ENCODE results near the gene FLRT3. TPM values are rescaled to one million over a fixed set of nuclear protein-coding genes. Genes with fewer than 3 reads are reported as not detected.

FLRT3 gene
- 32.1 TPM for total RNA-seq

DNA sequence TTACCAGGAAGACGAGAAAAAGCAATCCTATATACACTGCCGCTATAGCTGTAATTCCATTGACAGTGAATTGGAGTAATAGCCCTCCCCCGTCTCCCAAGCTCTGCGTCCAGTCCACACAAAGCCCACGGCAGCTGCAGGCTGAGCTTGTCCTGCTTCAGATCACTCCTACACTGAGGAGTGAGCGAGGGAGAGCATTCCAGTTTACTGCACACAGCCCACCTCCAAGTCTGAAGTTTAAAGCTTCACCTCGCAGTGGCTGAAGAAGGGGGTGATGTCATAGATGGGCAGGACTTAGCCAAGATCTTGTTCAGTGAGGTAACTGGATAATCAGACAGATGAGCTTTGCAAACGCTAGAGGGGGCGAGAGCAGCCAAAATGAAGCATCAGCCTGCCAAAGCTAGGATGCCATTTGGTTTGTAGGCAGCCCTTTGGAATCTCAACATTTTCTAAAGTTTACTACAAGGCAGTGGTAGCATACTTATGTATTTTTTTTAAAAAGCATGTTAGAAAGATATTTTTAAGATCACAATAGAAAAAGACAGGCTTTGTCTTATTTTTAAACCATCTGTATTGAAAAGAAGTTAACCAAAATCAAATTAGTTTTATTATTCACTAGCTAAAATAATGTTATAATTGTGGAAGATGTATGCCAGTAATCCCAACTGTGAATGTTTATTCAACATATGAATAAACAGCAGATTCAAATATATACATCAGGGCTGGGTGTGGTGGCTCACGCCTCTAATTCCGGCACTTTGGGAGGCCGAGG is at the start of gene FLRT3:
TSS of gene FLRT3 (minus strand) at position 213 of the 772 bp plus-strand sequence. CDS start 10,106 bp downstream, outside the sequence.

All from camera-type eye (tissue), 1 donor.